Measurements from ENCODE around the gene PPP1R12A. TPM values are rescaled to one million over a fixed set of nuclear protein-coding genes. Genes with fewer than 3 reads are reported as not detected.
A peak's percentile ranks its signal among the peaks of the same experiment; 100 is the strongest.

PPP1R12A gene
- polyA plus RNA-seq, 2 of the 4 experiments (the other 2 are of a cell fraction): 28.0 to 74.8 TPM

GRCh38 chr12:79939728-79940310, 4.9 kb upstream of the PPP1R12A start:
- FAIRE-seq: no peak
- POLR2A ChIA-PET: no interaction called here
- WGBS (ENCODE audit: missing lambda C conversion rate): 89% methylated on average over 1 of the region's 1 CpG
- H3K4me3 ChIP-seq: no peak overlapping the region
- no peak overlapping the region for H3K27ac ChIP-seq
- H3K9me3 ChIP-seq: no peaks in the 10 kb centered on the region
- TF ChIP-seq HDAC2 (IDR thresholded peaks at IDR 0.05) (no peak), BCL3 (IDR thresholded peaks at IDR 0.05) (no peak), MAFK (IDR thresholded peaks at IDR 0.05; ENCODE audit: partially characterized antibody) (peak; percentile 95), HOXA7 (CRISPR knock-in tag; IDR thresholded peaks at IDR 0.05) (no peak)
- CTCF ChIA-PET: no interaction called here
- no peak for DNase-seq (ENCODE audit: low read depth in 1 of 2, low spot score in 1 of 2)
- no peak for ATAC-seq
- no peak overlapping the region for H3K4me2 ChIP-seq
- peaks cover 8% of the 10 kb centered on the region; the same call in 2 of the 3 replicates for H3K4me1 ChIP-seq

GRCh38 chr12:79938843-79939242, 3.9 kb upstream of the PPP1R12A start:
- Histone ChIP-seq H3K9me3 (no peaks in the 10 kb centered on the region), H3K4me2 (no peak overlapping the region), H3K4me1 (peaks cover 8% of the 10 kb centered on the region; the same call in 2 of the 3 replicates), H3K27ac (no peak overlapping the region), H3K4me3 (no peak overlapping the region)
- 94% methylated on average over 1 of the region's 1 CpG for WGBS (ENCODE audit: missing lambda C conversion rate)
- ATAC-seq: no peak
- FAIRE-seq: no peak
- ChIA-PET POLR2A (no interaction called here), CTCF (interaction anchor here (1.2 kb wide), 1 partner anchor 9 kb away, joined by 3 read pairs; no protein-coding TSS in a partner anchor)
- no peak for TF ChIP-seq CHD2 (IDR thresholded peaks at IDR 0.05; ENCODE audit: low read length, partially characterized antibody)
- no peak for TF ChIP-seq JUN (IDR thresholded peaks at IDR 0.05)
- no peak for TF ChIP-seq NFE2L2 (conservative IDR thresholded peaks at IDR 0.05; ENCODE audit: low read length)
- no peak for TF ChIP-seq RAD21 (conservative IDR thresholded peaks at IDR 0.05 in 1 of 2, IDR thresholded peaks at IDR 0.05 in 1 of 2)
- TF ChIP-seq RNF2 (IDR thresholded peaks at IDR 0.05; ENCODE audit: borderline replicate concordance, low read depth): no peak
- TF ChIP-seq USF2 (IDR thresholded peaks at IDR 0.05): peak; percentile 65
- no peak for TF ChIP-seq CBX2 (IDR thresholded peaks at IDR 0.05; ENCODE audit: borderline replicate concordance, low read depth)
- no peak for DNase-seq (ENCODE audit: low read depth in 1 of 2, low spot score in 1 of 2)

- ChIA-PET CTCF (no interaction called here), POLR2A (no interaction called here)
- no peak for FAIRE-seq
- DNase-seq (ENCODE audit: low read depth in 1 of 2, low spot score in 1 of 2): no peak
- peak overlapping the region; percentile 66; the same call in 1 of the 3 replicates for H3K4me3 ChIP-seq
- peak overlapping the region; percentile 76 for H3K4me2 ChIP-seq
- H3K4me1 ChIP-seq: peaks cover 23% of the 10 kb centered on the region
- WGBS (ENCODE audit: missing lambda C conversion rate): 0% methylated on average over 1 of the region's 1 CpG
- H3K9me3 ChIP-seq: no peaks in the 10 kb centered on the region
- TF ChIP-seq KDM5A (IDR thresholded peaks at IDR 0.05) (no peak), CTCF (IDR thresholded peaks at IDR 0.05) (no peak), RCOR1 (IDR thresholded peaks at IDR 0.05; ENCODE audit: low read depth, low read length) (no peak), ATOH8 (CRISPR knock-in tag; IDR thresholded peaks at IDR 0.05; ENCODE audit: low read depth) (no peak), SMC3 (IDR thresholded peaks at IDR 0.05) (no peak), USF2 (IDR thresholded peaks at IDR 0.05) (no peak), RARB (CRISPR knock-in tag; IDR thresholded peaks at IDR 0.05) (no peak), EP300 (IDR thresholded peaks at IDR 0.05) (no peak), RFX5 (IDR thresholded peaks at IDR 0.05) (no peak), MAFK (IDR thresholded peaks at IDR 0.05; ENCODE audit: partially characterized antibody) (no peak), ZC3H11A (IDR thresholded peaks at IDR 0.05) (no peak), MAZ (IDR thresholded peaks at IDR 0.05; ENCODE audit: borderline replicate concordance, low read depth, low read length) (no peak), GATA3 (IDR thresholded peaks at IDR 0.05; ENCODE audit: borderline replicate concordance) (no peak), ZSCAN20 (CRISPR knock-in tag; IDR thresholded peaks at IDR 0.05) (no peak), POLR2A (IDR thresholded peaks at IDR 0.05; ENCODE audit: low read length) (no peak)
- H3K27ac ChIP-seq: no peak overlapping the region
- no peak for ATAC-seq
These were observed 1.8 kb upstream of the PPP1R12A start for GRCh38 chr12:79936670-79937069.
